Stromal cell of bone marrow (primary cell): ENCODE measurements around the gene C6orf141.
"Not testable (repeated sequence)": the region's sequence is repeated elsewhere in the genome, so short reads cannot be mapped to it uniquely, and the experiment has no call there.

ENCODE experiments used
- DNase-seq: peaks from one replicate; pipeline ENCODE4 v3.0.0-alpha.2; 2012; ENCODE audit warnings: low read depth

The C6orf141 gene

GRCh38 chr6:49579649-49580048 is 29.2 kb downstream of the C6orf141 start:
- DNase-seq, result no peak

DNA sequence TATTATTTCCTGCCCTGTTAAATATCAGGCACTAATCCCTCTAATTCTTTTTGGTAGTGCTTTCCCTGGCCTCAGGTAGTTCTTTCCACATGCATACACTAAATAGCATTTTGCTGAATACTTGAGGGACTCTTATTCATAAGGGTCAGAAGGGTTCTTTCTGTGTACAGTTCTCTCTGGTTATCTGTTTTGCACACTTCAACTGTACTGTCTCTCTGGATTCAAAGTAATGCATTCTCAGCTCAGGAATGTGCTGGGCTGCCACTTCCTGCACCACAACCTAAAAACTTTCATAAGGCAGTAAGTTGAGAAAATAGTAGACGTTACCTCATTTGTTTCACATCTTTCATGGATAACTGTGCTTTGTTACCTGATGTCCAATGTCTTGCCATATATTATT is 32.1 kb downstream of the C6orf141 start:
- no peak for DNase-seq

DNA sequence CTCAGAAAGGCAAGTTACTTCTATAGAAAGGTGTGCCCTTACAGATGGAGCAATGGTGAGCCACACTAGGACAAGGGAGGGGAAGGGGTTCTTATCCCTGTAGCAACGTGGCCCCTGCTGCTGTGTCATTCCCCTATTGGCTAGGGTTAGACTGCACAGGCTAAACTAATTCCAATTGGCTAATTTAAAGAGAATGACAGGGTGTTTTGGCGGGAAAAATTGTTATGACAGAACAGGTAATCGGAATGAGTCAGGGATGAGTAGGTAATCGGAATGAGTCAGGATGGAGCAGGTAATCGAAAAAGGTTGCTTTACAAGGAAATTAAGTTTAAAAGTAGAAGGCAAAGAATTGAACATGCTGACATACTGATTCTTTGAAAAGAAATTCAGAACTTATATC is 36.8 kb downstream of the C6orf141 start:
- not testable (repeated sequence) for DNase-seq
